Glutamatergic neuron (in vitro differentiated cells): ENCODE results near the gene ZIC3. TPM values are rescaled to one million over a fixed set of nuclear protein-coding genes. Genes with fewer than 3 reads are reported as not detected.

Source experiments
- DNase-seq: peaks from one replicate; pipeline ENCODE4 v3.0.0; 2022
- H3K27ac Mint-ChIP-seq: one replicate; pipeline ENCODE4 v1.8.0; 2020; ENCODE audit warnings: mild to moderate bottlenecking, mixed read lengths, inconsistent platforms; ENCODE audit not compliant: unreplicated experiment
- H3K27me3 Mint-ChIP-seq: one replicate; pipeline ENCODE4 v1.8.0; 2020; ENCODE audit warnings: mild to moderate bottlenecking, moderate library complexity, mixed read lengths, inconsistent platforms; ENCODE audit not compliant: unreplicated experiment
- H3K36me3 Mint-ChIP-seq: one replicate; pipeline ENCODE4 v1.8.0; 2020; ENCODE audit warnings: mild to moderate bottlenecking, mixed read lengths, inconsistent platforms; ENCODE audit not compliant: unreplicated experiment
- H3K4me1 Mint-ChIP-seq: one replicate; pipeline ENCODE4 v1.8.0; 2020; ENCODE audit warnings: mild to moderate bottlenecking, low read depth, mixed read lengths, inconsistent platforms; ENCODE audit not compliant: unreplicated experiment
- H3K4me3 Mint-ChIP-seq: one replicate; pipeline ENCODE4 v1.8.0; 2020; ENCODE audit warnings: mild to moderate bottlenecking, mixed read lengths, inconsistent platforms; ENCODE audit not compliant: unreplicated experiment
- H3K9me3 Mint-ChIP-seq: one replicate; pipeline ENCODE4 v1.8.0; 2020; ENCODE audit warnings: mild to moderate bottlenecking, moderate library complexity, mixed read lengths, inconsistent platforms; ENCODE audit not compliant: unreplicated experiment
- total RNA-seq: library from RNA; stranded (reverse); fragmentation: NEBNext Ultra II Directional; extraction: Animal tissue kit (Norgen Biotek cat#: 25700); gene quantifications from one replicate; pipeline ENCODE4 v1.2.1, GENCODE V29; 2021; ENCODE audit not compliant: unreplicated experiment
- TF ChIP-seq, protein P1 (sequence below): fragments of 200-600 bp; sonication (generic); IDR thresholded peaks from one replicate; pipeline ENCODE4 v1.5.0; 2021; ENCODE audit not compliant: partially characterized antibody, unreplicated experiment

ZIC3 gene
- total RNA-seq, 1 donor from 2014 or later, result 0.69 TPM

- H3K36me3 Mint-ChIP-seq, result no peaks in the 10 kb centered on the region
- peaks cover 2% of the 10 kb centered on the region for H3K9me3 Mint-ChIP-seq
- no peak overlapping the region for H3K4me3 Mint-ChIP-seq
- DNase-seq, result no peak
- H3K4me1 Mint-ChIP-seq, result peaks cover 2% of the 10 kb centered on the region
- H3K27ac Mint-ChIP-seq, result no peak overlapping the region
- peaks cover 13% of the 10 kb centered on the region for H3K27me3 Mint-ChIP-seq
- TF ChIP-seq, protein P1, sequence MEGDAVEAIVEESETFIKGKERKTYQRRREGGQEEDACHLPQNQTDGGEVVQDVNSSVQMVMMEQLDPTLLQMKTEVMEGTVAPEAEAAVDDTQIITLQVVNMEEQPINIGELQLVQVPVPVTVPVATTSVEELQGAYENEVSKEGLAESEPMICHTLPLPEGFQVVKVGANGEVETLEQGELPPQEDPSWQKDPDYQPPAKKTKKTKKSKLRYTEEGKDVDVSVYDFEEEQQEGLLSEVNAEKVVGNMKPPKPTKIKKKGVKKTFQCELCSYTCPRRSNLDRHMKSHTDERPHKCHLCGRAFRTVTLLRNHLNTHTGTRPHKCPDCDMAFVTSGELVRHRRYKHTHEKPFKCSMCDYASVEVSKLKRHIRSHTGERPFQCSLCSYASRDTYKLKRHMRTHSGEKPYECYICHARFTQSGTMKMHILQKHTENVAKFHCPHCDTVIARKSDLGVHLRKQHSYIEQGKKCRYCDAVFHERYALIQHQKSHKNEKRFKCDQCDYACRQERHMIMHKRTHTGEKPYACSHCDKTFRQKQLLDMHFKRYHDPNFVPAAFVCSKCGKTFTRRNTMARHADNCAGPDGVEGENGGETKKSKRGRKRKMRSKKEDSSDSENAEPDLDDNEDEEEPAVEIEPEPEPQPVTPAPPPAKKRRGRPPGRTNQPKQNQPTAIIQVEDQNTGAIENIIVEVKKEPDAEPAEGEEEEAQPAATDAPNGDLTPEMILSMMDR, result no peak
Observed at GRCh38 chrX:137562096-137562495, 3.8 kb upstream of the ZIC3 start.

DNA sequence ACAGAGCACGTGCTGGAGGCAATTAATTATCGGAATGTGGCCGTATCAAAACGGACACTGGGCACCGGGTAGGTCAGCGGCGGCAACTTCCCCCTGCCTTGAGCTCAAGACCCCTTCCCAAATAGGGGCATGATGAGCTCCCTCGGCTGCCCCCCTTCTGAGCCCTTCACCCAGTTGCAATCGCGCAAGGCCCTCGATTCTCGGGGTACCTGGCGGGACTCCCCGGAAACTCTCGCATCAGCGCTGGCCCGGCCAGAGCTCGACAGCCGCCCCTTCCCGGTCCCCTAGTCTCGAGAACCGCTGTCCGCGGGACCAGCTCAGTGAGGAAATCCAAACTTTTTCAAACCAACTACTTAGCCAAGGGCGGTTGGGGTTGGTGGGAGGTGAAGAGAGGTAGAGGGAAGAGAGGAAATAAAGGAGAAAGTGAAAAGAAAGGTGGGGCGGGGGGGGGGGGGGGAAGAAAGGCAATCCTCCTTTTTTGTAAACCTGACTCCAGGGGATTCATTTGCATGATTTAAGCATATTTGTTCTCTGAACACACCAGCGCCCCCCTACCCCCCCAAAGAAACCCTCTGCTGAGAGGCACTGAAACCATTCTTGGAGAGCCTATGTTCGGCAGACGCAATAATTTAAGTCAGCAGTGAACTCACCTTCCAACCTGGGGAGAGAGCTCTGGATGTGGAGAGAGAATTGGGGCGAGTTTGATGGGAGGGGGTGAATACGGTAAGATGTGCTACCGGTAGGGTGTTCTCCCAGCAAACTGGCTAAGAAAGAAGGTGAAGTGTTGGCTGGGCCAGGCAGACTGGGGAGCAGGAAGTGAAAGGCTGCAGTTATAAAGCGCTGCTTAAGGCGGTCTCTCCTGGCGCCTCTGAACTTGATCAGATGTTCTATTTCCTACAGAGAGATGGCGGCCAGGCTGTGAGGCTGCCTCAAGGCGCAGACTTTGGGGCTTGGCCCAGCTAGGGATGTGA, 2.0 kb upstream of the ZIC3 start:
- TF ChIP-seq, protein P1, result no peak
- no peak for DNase-seq
- Mint-ChIP-seq H3K4me3 (no peak overlapping the region), H3K4me1 (peaks cover 2% of the 10 kb centered on the region), H3K36me3 (no peaks in the 10 kb centered on the region), H3K27ac (no peak overlapping the region), H3K9me3 (peaks cover 5% of the 10 kb centered on the region), H3K27me3 (peaks cover 12% of the 10 kb centered on the region)

- H3K27me3 Mint-ChIP-seq, result peaks cover 12% of the 10 kb centered on the region
Observed at GRCh38 chrX:137565318-137565904, 516 bp upstream of the ZIC3 start.

DNA sequence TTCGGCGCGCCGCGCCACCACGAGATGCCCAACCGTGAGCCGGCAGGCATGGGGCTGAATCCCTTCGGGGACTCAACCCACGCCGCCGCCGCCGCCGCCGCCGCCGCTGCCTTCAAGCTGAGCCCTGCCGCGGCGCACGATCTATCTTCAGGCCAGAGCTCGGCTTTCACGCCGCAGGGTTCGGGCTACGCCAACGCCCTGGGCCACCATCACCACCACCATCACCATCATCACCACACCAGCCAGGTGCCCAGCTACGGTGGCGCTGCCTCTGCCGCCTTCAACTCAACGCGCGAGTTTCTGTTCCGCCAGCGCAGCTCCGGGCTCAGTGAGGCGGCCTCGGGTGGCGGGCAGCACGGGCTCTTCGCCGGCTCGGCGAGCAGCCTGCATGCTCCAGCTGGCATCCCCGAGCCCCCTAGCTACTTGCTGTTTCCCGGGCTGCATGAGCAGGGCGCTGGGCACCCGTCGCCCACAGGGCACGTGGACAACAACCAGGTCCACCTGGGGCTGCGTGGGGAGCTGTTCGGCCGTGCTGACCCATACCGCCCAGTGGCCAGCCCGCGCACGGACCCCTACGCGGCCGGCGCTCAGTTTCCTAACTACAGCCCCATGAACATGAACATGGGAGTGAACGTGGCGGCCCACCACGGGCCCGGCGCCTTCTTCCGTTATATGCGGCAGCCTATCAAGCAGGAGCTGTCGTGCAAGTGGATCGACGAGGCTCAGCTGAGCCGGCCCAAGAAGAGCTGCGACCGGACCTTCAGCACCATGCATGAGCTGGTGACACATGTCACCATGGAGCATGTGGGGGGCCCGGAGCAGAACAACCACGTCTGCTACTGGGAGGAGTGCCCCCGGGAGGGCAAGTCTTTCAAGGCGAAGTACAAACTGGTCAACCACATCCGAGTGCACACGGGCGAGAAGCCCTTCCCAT, 1.1 kb downstream of the ZIC3 start:
- peaks cover 3% of the 10 kb centered on the region for H3K4me1 Mint-ChIP-seq
- H3K4me3 Mint-ChIP-seq, result peak overlapping the region; percentile 84
- peaks cover 12% of the 10 kb centered on the region for H3K27me3 Mint-ChIP-seq
- peak; percentile 36 for DNase-seq
- no peaks in the 10 kb centered on the region for H3K36me3 Mint-ChIP-seq
- H3K9me3 Mint-ChIP-seq, result peaks cover 8% of the 10 kb centered on the region
- TF ChIP-seq, protein P1, result no peak
- H3K27ac Mint-ChIP-seq, result no peak overlapping the region

More at GRCh38 chrX:137565318-137565904, 516 bp upstream of the ZIC3 start:
- DNase-seq, result no peak
- TF ChIP-seq, protein P1, result no peak
- H3K4me1 Mint-ChIP-seq, result peaks cover 3% of the 10 kb centered on the region
- H3K4me3 Mint-ChIP-seq, result peak overlapping the region; percentile 89
- H3K36me3 Mint-ChIP-seq, result no peaks in the 10 kb centered on the region
- H3K9me3 Mint-ChIP-seq, result peaks cover 7% of the 10 kb centered on the region
- H3K27ac Mint-ChIP-seq, result no peak overlapping the region
